ENCODE data around the gene ARHGAP31.
A peak's percentile ranks its signal among the peaks of the same experiment; 100 is the strongest.
"Not testable (repeated sequence)": the region's sequence is repeated elsewhere in the genome, so short reads cannot be mapped to it uniquely, and the experiment has no call there.

ARHGAP31 gene

DNA sequence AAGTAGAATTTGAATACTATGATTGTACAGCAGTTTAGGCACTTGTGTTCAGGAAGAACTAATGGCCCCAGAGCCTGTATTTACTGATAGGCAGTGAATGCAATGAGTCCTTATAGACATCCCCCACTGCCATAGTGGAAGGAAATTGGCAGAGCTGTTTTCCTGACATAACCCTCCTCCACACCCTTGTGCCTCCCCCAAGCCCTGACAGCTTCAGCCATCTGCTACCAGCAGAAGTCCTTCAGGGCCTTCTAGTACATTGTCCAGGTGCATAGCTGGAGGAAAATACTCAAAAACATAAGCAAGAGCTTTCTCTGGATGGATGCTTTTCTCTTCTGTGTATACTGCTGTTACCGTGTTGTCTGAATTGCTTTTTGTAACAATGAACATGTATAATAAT lies 20.6 kb downstream of the ARHGAP31 start:
- DNase-seq = no peak
- in situ Hi-C loops (cut with HindIII; ENCODE audit: low pct_ligation_motif_present, low pct_unique_long_range_greater_than_20kb, low sequenced_read_pairs) = no loop called here

DNA sequence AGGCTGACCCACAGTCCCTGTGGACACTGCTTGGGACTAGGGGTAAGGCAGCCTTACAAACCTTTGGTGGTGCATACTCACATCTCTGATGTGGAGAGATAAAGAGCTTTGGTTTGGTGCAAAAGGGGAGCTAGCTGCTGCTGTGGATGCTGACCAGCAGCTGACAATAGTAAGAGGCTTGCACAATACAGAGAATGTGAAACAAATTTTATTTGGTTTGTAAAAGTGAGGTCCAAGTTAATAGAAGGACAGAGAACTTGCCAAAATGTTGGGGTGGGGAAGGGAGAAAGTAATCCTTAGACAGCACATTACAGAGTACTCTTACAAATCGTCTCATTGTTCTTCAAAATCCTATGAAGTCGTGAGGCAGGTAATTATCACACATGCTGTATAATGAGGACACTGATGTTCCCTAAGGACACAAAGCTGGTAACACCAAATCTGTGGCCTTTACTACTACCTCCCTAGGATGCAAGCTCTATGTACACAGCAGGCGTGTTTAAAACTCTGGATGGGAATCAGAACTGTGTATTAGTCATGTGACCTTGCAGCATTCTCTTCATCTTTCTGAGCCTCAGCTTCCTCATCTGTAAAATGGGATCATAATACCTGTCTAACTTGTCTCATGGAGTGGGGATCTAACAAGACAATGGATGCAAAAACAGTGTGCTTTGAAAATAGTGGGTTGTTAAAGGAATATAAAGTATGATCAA lies 21.6 kb downstream of the ARHGAP31 start:
- in situ Hi-C loops (cut with HindIII; ENCODE audit: low pct_ligation_motif_present, low pct_unique_long_range_greater_than_20kb, low sequenced_read_pairs) = no loop called here

DNA sequence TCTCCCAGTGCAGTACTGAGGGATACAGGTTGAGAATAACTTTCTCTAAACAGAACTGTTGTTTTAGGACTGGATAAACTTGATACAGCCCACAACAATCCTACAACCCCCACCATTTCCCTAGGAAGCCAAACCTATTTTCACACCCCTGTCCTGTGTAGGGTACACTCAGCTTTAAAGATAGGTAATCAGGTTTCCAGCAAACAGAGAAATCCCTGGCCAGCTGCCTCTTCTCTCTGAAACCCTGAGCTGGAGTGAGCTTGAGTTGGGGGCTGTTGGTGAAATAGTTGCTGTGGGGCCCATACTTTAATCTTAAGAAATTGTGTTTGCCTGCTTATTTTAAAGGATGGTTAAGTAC lies 22.1 kb downstream of the ARHGAP31 start:
- in situ Hi-C loops (cut with HindIII; ENCODE audit: low pct_ligation_motif_present, low pct_unique_long_range_greater_than_20kb, low sequenced_read_pairs) = no loop called here

More for the DNA sequence above, 21.6 kb downstream of the ARHGAP31 start:
- DNase-seq = no peak

DNA sequence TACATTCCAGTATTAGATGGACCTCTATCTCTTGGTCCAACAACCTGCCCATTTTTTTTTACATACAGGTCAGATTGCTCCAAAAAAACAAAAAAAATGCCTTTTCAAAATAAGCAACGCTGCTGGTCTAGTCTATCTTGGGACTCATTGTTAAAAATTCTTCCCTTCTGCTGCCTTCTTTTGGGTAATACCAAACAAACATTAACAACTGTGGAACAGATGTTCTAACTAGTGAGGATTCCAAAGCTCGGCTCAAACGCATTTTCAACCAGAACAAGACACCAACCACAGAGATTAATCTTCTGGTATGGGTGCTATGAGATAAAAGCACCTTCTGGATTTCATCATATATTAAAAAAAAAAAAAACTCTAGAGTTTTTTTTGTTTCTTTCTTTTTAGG lies 24.7 kb downstream of the ARHGAP31 start:
- DNase-seq = no peak
- in situ Hi-C loops (cut with HindIII; ENCODE audit: low pct_ligation_motif_present, low pct_unique_long_range_greater_than_20kb, low sequenced_read_pairs) = no loop called here

More for the DNA sequence above, 22.1 kb downstream of the ARHGAP31 start:
- DNase-seq = no peak

DNA sequence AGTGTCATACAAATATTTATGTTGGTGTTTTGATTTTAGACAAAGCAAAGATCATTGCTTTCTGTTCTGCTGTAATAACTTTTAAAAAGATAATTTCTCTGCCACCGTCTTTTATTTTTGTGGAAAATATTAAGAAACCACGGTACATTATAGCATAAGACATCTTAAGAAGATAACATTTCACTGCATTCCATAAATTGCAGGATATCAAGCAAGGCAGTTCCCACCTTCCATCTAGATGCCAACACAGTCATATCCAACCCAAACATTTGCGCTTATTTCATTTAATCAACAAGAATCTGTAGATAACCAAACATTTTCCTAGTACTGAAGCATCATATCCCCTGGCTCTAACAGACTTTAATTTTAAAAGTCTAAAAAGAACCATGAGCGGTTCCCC lies 25.1 kb downstream of the ARHGAP31 start:
- in situ Hi-C loops (cut with HindIII; ENCODE audit: low pct_ligation_motif_present, low pct_unique_long_range_greater_than_20kb, low sequenced_read_pairs) = no loop called here
- no peak for DNase-seq

DNA sequence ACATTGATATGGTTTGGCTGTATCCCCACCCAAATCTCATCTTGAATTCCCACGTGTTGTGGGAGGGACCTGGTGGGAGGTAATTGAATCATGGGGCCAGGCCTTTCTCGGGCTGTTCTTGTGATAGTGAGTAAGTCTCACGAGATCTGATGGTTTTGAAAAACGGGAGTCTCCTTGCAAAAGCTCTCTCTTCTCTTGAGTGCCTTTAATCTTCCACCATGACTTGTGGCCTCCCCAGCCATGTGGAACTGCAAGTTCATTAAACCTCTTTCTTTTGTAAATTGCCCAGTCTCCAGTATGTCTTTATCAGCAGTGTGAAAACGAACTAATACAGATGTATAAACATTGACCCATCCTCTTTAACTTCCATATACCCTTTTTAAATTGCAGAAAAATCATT lies 26.6 kb downstream of the ARHGAP31 start:
- in situ Hi-C loops (cut with HindIII; ENCODE audit: low pct_ligation_motif_present, low pct_unique_long_range_greater_than_20kb, low sequenced_read_pairs); DNase-seq: not testable (repeated sequence)

DNA sequence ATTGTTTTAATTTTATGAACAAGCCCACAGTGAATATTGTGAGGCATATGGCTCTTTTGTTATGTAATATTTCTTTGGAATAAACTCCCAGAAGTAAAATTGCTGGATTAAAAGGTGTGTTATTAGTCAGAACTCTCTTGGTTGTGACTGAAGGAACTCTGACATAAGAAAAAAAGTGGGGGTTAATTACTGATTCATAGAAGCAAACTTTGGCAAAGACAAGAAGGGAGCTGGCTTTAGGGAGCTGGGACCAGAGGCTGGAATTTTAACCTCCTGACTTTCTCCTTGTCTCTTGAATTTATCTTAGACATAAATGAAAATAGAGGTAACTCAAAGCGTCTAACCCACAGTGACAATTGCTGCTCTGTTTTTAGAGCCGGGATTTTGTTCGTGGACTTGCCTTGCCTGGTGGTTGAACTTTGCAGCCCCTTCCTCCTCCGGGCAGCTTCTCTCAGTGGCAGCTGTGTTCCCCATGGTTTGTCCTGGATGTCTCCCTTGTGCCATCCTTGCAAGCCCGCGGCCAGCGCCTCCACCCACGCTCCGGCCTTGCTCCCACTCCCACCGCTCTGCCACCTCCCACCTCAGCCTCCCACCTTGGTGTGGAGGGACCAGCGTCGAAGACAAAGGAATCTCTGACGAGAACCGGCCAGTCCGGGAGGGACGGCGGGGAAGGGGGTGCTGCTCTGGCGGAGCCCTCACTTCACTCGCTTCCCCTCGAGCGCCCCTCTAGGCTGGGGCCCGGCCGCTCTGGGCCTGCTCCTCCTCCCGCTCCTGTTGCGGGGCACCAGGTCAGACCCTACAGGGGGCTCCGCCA lies 28.0 kb downstream of the ARHGAP31 start:
- in situ Hi-C loops (cut with HindIII; ENCODE audit: low pct_ligation_motif_present, low pct_unique_long_range_greater_than_20kb, low sequenced_read_pairs) = no loop called here
- peak; percentile 40 for DNase-seq

DNA sequence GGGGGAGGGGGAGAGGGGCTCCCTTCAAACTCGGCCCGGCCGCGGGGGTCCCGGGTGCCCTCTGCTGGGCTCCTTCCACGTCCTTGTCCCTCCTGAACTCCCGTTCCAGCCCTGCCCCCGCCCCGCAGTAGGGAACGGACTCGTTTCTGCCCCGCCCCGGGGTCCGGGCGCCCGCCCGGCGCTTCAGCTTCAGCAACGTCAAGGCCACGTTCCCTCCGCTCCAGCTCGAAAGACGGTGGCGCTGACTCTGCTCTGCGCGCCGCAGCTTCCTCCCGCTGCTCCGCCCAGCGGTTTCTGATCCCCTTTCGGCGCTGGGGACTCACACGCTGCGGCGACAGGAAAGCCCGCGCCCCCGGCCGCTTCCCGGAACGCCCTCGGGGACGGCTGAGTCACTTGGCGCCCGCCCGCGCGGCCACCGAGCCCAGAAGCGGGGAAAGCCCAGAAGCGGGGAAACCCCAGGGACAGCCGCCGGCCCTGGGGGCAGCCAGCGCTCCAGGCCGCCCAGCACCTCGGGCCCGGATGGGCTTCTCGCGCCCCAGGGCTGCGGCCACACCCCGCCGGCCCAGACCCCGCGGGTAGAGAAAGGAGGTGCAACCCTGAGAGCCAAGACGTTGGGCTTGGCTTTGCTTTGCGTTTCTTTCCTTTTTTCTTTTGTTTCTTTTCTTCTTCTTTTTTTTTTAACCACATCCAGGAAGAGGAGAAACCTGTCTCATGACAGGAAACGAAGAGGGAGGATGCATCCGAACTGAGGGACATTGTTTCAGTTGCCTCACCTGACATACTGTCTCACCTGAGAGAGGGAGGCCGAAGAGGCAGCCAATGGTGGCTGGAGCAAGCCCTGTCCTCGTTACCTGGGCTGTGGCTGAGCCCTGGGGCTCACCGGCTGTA lies 28.9 kb downstream of the ARHGAP31 start:
- in situ Hi-C loops (cut with HindIII; ENCODE audit: low pct_ligation_motif_present, low pct_unique_long_range_greater_than_20kb, low sequenced_read_pairs) = no loop called here
- DNase-seq = peak; percentile 70

DNA sequence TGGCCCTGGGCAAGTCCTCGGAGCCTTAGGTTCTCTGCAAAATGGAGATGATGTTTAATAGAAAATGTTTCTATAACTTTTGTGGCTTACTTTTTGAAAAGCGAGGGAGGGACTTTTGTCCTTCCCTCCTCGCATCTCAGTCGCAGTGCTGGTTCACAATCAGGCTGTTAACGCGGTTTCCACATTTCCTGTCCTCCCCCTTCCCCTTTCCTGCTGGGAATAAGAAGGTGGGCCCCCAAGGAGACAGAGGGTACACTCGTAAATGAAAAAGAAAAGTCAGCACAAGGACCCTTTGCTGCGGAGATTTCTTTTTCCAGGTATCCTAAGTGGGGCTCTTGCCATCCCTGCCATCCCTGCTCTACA lies 29.5 kb downstream of the ARHGAP31 start:
- in situ Hi-C loops (cut with HindIII; ENCODE audit: low pct_ligation_motif_present, low pct_unique_long_range_greater_than_20kb, low sequenced_read_pairs) = no loop called here
- no peak for DNase-seq

DNA sequence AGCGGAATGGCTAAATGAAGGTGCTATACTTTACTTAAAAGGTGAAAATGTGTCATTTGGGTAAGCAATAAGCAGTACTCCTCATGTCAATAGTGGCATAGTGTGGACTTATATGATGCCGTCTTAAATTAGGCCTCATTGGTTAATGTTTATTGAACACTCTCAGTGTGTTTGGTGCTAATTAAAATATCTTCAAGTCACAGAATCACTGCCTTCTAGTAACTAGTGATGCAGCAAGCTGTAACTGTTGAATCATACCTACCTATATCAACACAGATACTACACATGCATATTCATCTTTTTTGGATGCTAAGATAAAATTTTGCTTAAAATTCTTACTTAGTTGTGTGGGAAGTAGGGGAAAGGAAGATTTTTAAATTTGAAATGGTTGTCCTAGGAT lies 30.7 kb downstream of the ARHGAP31 start:
- DNase-seq = no peak
- in situ Hi-C loops (cut with HindIII; ENCODE audit: low pct_ligation_motif_present, low pct_unique_long_range_greater_than_20kb, low sequenced_read_pairs) = no loop called here

DNA sequence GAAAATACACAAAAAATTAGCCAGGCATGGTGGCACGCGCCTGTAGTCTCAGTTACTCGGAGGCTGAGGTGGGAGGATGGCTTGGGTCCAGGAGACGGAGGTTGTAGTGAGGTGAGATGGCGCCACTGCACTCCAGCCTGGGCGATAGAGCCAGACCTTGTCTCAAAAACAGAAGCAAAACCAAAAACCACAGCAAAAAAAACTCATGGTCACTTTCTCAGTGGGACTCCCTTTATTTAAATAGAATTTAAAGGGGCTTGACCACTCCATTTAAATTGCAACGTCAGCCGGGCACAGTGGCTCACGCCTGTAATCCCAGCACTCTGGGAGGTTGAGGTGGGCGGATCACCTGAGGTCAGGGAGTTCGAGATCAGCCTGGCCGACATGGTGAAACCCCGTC lies 32.8 kb downstream of the ARHGAP31 start:
- no peak for DNase-seq
- in situ Hi-C loops (cut with HindIII; ENCODE audit: low pct_ligation_motif_present, low pct_unique_long_range_greater_than_20kb, low sequenced_read_pairs) = no loop called here

DNA sequence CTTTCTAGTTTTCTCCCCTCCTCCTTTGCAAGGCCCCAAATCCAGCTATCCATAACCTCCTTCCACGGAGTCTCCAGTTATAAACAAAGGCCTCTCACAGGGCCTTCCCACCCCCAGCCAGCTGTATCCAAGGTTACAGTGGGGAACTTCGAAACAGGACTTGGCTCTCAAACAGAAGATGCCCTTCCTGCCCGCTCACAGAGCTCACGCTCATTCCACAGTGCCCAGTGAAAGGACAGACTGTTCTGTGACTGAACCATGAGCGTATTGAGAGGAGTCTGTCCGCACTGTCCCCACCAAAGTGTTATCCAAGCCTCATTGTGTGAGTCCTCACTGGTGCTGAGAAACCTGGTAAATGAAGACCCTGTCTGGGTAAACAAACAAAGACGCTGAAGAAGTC lies 35.4 kb downstream of the ARHGAP31 start:
- in situ Hi-C loops (cut with HindIII; ENCODE audit: low pct_ligation_motif_present, low pct_unique_long_range_greater_than_20kb, low sequenced_read_pairs) = no loop called here

DNA sequence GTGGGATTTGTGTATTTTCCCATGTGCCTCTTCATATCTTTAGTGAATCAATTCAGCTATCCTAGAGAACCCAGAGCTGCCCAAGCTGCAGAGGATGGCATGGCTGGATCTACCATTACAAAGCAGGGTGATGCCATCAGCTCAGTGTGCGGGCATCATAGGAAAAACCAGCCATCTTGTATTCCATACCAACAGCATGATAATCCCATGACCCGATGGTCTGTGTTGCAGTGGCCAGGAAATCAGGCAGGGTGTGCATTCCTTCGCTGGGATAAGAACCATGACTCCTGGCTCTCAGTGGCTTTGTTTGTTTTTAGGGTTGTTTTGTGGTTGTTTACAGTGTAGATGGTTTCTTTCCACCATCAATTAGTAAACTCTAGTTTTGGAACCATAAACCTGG lies 36.0 kb downstream of the ARHGAP31 start:
- no peak for DNase-seq
- in situ Hi-C loops (cut with HindIII; ENCODE audit: low pct_ligation_motif_present, low pct_unique_long_range_greater_than_20kb, low sequenced_read_pairs) = no loop called here

More for the DNA sequence above, 35.4 kb downstream of the ARHGAP31 start:
- DNase-seq = no peak

DNA sequence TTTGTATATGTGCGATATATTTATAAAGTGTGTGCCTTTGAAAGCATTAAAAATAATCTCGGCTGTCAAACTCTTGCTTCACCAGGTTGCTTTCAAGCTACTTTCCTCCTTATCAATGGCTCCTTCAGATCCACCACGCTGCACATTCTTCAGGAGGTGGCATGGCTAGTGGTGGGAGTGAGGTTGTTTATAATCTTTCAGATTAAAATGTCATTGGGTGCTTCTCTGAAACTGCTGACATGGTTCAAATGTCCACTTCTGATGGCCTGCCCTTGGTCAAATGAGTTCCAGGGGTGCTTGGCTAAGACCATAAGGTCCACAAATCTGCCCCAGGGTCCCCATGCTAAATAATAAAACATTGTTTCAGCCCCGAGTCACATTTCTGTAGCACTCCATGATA lies 36.7 kb downstream of the ARHGAP31 start:
- in situ Hi-C loops (cut with HindIII; ENCODE audit: low pct_ligation_motif_present, low pct_unique_long_range_greater_than_20kb, low sequenced_read_pairs) = no loop called here
- no peak for DNase-seq

DNA sequence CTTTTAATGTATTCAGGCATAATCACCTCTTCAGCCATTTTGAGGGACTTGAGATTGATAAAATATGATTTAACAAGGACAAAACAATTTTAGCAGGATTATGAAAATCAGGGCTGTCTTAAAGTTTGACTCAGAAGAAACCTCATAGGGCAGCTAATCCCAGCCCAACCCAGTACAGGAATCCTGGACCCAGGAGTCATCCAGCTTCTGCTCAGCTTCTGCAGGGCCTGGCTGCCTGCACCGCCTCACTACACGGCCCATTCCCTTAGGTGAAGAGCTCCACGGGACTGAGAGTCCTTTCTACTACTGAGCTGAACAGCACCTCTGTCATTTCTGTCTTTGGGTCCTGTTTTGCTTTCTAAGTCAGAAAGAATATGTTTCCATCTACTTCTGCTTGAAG lies 37.5 kb downstream of the ARHGAP31 start:
- DNase-seq = no peak
- in situ Hi-C loops (cut with HindIII; ENCODE audit: low pct_ligation_motif_present, low pct_unique_long_range_greater_than_20kb, low sequenced_read_pairs) = no loop called here

DNA sequence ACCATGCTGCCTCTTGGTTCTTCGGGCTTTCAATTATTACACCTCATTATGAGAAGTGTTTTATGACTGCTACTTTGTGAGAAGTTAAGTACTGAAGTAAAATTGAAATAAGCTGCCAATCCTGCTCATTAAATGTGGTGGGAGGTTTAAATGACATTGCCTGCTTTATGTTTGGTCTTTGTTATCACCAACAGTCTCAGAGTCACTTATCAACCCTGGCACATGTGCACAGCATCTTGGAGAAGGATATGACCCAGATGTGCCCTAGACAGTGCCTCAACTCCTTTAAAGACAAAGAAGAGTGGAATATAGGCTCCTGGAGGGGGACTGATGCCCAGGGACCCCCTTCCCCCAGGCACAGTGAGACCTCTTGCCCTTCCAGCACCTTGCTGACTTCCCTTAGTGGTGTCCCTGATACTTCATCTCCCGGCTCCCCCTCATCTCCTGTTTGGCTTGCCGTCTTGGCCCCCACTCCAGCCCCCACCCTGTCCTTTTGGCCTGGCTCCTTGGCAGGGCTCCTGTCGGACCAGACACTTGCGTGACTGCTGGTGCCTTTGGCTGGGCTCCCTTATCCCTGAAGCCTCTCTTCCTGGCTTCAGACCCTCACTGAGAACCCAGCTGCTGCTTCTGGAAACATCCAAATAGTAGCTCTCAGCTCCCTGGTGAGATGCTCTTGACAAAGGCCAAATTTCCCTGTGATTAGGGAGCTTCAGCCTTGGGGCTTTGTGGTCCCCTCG lies 39.8 kb downstream of the ARHGAP31 start:
- no peak for DNase-seq
- in situ Hi-C loops (cut with HindIII; ENCODE audit: low pct_ligation_motif_present, low pct_unique_long_range_greater_than_20kb, low sequenced_read_pairs) = no loop called here

DNA sequence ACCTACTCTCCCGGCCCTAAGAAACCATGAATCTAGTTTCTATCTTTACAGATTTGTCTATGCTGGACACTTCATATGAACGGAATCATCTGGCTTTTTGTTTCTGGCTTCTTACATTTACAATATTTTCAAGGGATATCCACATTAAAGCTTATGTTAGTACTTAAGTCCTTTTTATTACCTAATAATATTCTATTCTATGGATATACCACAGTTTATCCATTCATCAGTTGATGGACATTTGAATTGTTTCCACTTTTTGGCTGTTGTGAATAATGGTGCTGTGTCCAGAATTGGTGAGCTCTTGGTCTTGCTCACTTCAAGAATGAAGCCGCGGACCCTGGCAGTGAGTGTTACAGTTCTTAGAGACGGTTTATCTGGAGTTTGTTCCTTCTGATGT lies 42.6 kb downstream of the ARHGAP31 start:
- in situ Hi-C loops (cut with HindIII; ENCODE audit: low pct_ligation_motif_present, low pct_unique_long_range_greater_than_20kb, low sequenced_read_pairs) = no loop called here
- DNase-seq = no peak

DNA sequence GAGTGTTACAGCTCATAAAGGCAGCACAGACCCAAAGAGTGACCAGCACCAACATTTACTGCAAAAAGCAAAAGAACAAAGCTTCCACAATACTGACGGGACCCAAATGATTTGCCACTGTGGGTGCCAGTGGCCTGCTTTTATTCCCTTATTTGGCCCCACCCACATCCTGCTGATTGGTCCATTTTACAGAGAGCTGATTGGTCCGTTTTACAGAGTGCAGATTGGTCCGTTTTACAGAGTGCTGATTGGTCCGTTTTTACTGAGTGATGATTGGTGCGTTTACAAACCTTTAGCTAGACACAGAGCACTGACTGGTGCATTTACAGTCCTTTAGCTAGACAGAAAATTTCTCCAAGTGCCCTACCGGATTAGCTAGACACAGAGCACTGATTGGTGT lies 43.2 kb downstream of the ARHGAP31 start:
- in situ Hi-C loops (cut with HindIII; ENCODE audit: low pct_ligation_motif_present, low pct_unique_long_range_greater_than_20kb, low sequenced_read_pairs) = not testable (repeated sequence)

DNA sequence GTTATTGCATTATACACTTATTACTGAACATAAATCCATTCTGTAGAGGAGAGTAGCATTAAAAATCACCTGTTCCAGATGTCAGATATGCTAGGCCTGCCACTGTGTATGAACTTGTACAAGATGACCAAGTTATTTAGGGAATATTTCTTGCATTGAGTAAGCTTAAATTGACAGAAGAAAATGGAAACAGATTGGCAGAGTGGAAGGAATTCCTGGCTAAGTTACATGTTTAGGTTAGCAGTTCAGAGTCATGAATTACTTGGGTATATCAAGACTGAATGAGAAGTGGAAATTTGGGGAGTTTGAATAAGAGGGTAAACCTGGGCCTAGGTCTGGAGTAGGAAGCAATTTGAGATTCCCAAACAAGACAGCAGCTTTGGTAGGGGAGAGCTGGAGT lies 44.6 kb downstream of the ARHGAP31 start:
- no peak for DNase-seq
- in situ Hi-C loops (cut with HindIII; ENCODE audit: low pct_ligation_motif_present, low pct_unique_long_range_greater_than_20kb, low sequenced_read_pairs) = no loop called here

More for the DNA sequence above, 43.2 kb downstream of the ARHGAP31 start:
- not testable (repeated sequence) for DNase-seq

Measured in ACHN (cell line).